ENCODE measurements around the gene ADAMTS17. TPM values are rescaled to one million over a fixed set of nuclear protein-coding genes. Genes with fewer than 3 reads are reported as not detected.

Gene ADAMTS17
- total and polyA plus RNA-seq, 9 of the 15 experiments (the other 6 are each of a cell fraction or from before 2014, with no cell fraction given), result 0.01 to 0.14 (median 0.07) TPM; not detected in 6

GRCh38 chr15:100334456-100334855 is 7.3 kb downstream of the ADAMTS17 start:
- no peaks in the 10 kb centered on the region for H3K9me3 ChIP-seq (replicated peaks; ENCODE audit: control insufficient read depth, insufficient read depth, low read depth, low read length)
- H3K9me1 ChIP-seq (ENCODE audit: control insufficient read depth, insufficient read depth, low read length), result no peaks in the 10 kb centered on the region
- no peaks in the 10 kb centered on the region for H3K36me3 ChIP-seq (ENCODE audit: control insufficient read depth, insufficient read depth, low read length)
- FAIRE-seq, result no peak
- H3K27ac ChIP-seq (ENCODE audit: extremely low read depth, low read depth, low read length), result no peak overlapping the region
- no peak overlapping the region for H3K4me2 ChIP-seq (ENCODE audit: insufficient read depth, low read length)
- 0 out of 5 replicates have a peak, but pooled peaks cover 0 to 3% of the 10 kb centered on the region in 2 experiments for H3K4me1 ChIP-seq (replicated peaks in 1 of 2; ENCODE audit: control insufficient read depth in 2 of 2, insufficient read depth in 2 of 2, low read length in 2 of 2)
- TF ChIP-seq TGIF2 (CRISPR knock-in tag; IDR thresholded peaks at IDR 0.05) (no peak), ZNF253 (CRISPR knock-in tag; conservative IDR thresholded peaks at IDR 0.05) (no peak), GABPB1 (CRISPR knock-in tag; IDR thresholded peaks at IDR 0.05) (no peak), CREB3 (tag; conservative IDR thresholded peaks at IDR 0.05; ENCODE audit: low read depth) (no peak), RREB1 (CRISPR knock-in tag; IDR thresholded peaks at IDR 0.05) (no peak), HES1 (IDR thresholded peaks at IDR 0.05; ENCODE audit: low read depth) (no peak), ILF3 (IDR thresholded peaks at IDR 0.05; ENCODE audit: borderline replicate concordance) (no peak), ZBTB49 (CRISPR knock-in tag; IDR thresholded peaks at IDR 0.05; ENCODE audit: borderline replicate concordance) (no peak), RAD21 (CRISPR knock-in tag; conservative IDR thresholded peaks at IDR 0.05 in 1 of 2, IDR thresholded peaks at IDR 0.05 in 1 of 2) (no peak), CAMTA2 (CRISPR knock-in tag; conservative IDR thresholded peaks at IDR 0.05) (no peak), ZNF445 (CRISPR knock-in tag; IDR thresholded peaks at IDR 0.05; ENCODE audit: low read depth) (no peak), NONO (IDR thresholded peaks at IDR 0.05; ENCODE audit: low read depth in 2 of 2, low read length in 1 of 2) (no peak)
- H3K9ac ChIP-seq (ENCODE audit: insufficient read depth in 1 of 2, low read depth in 2 of 2, low read length in 2 of 2), result no peak overlapping the region
- ATAC-seq, result no peak
- intact Hi-C loops (cut with micrococcal nuclease) (no loop called here), in situ Hi-C loops (cut with MboI) (loop anchor here (5.0 kb wide), 1 partner anchor 673 kb away; no protein-coding TSS in a partner anchor)
- 0% methylated on average over 10 of the region's 19 CpGs for WGBS (ENCODE audit: insufficient coverage, low coverage, missing lambda C conversion rate)
- CTCF ChIA-PET (ENCODE audit: low intra/inter-chr PET ratio), result no interaction called here
- H4K20me1 ChIP-seq (replicated peaks; ENCODE audit: control insufficient read depth, insufficient read depth, low read length), result no peaks in the 10 kb centered on the region
- peaks cover 8 to 62% of the 10 kb centered on the region in 2 experiments; a peak in 3 of 5 replicates for H3K27me3 ChIP-seq (ENCODE audit: control insufficient read depth in 2 of 2, insufficient read depth in 2 of 2, low read length in 2 of 2)
- no TSS peak for BruUV-seq (replicated peaks)
- DNase-seq (ENCODE audit: extremely low read depth in 1 of 4, low spot score in 3 of 4), result no peak
- no peak overlapping the region for H3K4me3 ChIP-seq
- H2AFZ ChIP-seq (ENCODE audit: low read depth, low read length), result no peak overlapping the region
- POLR2A ChIA-PET, result no interaction called here
- H3K79me2 ChIP-seq (ENCODE audit: control insufficient read depth, insufficient read depth, low read length), result no peaks in the 10 kb centered on the region
